HG03558 (cell line): ENCODE measurements around the gene GJB4.

Experiments used
- ATAC-seq: cut with Tn5 transposase; IDR thresholded peaks from one replicate; pipeline ENCODE4 v1.9.1; 2021; ENCODE audit warnings: moderate number of reproducible peaks; ENCODE audit not compliant: unreplicated experiment; ENCODE audit errors: extremely low read depth

GJB4 gene

DNA sequence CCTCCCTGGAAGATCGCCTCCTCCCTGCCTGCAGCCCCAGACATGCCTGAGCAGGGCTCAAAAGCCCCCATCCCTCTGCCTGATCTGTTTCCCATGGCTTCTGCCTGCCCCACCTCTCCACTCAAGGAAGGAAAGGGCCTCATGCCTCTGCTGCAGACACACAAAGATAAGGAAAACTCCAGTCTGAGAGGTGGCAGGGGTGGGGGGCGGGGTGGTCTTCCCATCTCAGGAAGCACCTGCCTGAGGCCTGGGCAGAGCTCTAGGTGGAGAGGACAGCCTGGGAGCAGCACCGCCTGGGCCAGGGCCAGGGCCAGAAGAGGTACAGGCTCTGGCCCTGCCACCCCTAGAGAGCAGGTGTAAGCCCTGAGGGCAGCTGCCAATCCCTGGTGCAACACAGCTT, 17.4 kb downstream of the GJB4 start:
- ATAC-seq = no peak

DNA sequence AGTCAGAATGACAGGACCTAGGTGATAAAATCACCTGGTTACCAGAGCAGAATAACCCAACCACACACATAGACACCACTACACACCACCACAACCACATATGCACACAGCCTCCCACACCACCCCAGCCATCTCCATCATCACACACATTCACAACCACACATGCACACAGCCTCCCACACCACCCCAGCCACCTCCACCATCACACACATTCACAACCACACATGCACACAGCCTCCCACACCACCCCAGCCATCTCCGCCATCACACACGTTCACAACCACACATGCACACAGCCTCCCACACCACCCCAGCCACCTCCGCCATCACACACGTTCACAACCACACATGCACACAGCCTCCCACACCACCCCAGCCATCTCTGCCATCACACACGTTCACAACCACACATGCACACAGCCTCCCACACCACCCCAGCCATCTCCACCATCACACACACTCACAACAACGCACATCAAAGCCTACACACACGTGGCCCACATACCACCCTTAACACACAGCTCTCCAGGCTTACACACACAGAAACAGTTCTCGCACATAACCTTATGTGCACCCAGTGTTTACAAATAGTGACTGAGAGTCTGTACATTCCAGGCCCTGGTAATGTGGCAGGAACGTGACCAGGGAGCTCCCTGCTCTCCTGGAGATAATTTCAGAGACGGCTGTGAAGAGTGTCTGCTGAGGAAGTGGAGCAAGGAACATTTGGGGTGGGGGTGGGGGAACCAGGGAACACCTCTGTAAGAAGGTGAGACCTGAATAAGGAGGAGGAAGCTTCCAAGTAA, 18.2 kb downstream of the GJB4 start:
- no peak for ATAC-seq

DNA sequence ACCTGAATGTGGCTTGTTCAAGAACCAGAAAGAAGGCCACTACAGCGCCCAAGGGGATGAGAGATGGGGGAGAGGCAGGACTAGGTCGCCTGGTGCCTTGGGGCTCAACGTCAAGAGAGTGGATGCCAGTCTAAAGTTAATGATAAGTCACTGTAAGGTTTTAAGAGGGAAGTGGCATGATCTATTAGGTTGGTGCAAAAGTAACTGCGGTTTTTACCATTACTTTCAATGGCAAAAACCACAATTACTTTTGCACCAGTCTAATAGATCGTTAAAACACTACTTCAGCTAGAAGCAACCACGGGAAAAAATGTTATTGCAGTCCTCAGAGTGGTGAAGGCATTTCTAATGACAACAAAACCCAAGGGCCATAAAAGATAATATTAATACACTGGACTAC, 18.8 kb downstream of the GJB4 start:
- no peak for ATAC-seq

DNA sequence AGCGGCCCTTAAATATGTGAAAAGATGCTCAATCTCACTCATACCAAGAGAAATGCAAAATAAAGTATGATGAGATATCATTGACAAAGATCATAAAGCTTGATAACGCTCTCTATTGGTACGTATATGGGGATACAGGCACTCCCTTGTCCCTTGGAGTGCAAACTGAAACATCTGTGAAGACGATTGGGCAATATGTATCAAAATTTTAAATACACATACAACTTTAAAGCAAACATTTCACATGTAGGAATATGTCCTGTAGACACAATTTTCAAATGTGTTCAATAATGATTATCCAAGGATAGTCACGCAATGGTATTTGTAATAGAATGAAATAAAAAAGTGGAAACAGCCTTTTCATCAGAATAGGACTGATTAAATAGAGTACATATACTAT, 19.5 kb downstream of the GJB4 start:
- ATAC-seq = no peak

DNA sequence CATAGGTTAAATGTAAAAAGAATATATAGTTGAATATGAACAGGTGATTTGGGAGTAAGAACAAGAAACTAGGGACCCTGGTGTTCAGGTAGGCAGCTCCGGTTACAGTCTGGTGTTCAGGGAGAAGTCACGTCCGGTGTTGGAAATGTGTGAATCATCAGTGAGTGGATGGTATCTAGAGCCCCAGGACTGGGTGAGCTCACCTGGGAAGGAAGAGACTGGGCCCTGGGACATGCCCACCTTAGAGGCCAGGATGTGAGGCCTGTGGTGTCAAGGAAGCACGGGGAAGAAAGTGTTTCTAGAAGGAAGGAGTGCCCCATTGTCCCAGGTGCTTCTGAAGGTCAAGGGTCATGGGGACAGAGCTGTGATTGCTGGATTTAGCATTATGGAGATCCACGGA, 20.0 kb downstream of the GJB4 start:
- no peak for ATAC-seq

DNA sequence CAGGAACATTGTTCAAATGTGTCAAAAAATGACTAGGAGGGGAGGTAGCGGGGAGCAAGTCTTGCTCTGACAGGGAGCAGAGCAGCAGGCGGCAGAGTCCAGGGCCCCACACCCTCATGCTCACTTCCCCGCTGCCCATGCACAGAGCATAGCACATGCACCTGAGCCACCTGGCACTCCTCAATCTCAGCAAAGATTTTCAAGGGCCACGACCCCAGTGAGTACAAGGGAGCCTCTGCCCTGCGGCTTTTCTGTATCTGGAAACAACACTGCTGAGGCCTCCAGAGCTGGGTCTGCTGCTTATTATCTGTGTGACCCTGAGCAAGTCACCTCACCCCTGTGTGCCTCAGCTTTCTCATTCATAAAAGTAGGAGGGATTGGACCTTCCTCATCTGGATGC, 20.4 kb downstream of the GJB4 start:
- no peak for ATAC-seq

DNA sequence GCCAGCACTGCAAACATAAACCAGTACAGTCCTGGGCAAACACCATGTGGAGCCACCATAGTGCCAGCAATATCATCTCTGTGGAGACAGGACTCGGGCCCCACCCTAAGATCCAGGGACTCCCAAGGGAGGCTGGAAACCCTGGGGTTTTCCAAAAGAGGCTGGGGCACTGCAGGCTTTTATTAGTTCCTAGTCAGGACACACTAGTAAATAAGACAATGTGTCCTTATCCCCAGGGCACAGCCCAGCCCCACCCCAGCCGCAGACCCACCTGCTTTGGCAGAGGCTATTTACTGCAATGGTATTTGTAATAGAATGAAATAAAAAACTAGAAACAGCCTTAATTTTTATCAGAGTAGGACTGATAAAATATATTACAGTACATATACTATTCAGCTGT, 21.0 kb downstream of the GJB4 start:
- no peak for ATAC-seq

DNA sequence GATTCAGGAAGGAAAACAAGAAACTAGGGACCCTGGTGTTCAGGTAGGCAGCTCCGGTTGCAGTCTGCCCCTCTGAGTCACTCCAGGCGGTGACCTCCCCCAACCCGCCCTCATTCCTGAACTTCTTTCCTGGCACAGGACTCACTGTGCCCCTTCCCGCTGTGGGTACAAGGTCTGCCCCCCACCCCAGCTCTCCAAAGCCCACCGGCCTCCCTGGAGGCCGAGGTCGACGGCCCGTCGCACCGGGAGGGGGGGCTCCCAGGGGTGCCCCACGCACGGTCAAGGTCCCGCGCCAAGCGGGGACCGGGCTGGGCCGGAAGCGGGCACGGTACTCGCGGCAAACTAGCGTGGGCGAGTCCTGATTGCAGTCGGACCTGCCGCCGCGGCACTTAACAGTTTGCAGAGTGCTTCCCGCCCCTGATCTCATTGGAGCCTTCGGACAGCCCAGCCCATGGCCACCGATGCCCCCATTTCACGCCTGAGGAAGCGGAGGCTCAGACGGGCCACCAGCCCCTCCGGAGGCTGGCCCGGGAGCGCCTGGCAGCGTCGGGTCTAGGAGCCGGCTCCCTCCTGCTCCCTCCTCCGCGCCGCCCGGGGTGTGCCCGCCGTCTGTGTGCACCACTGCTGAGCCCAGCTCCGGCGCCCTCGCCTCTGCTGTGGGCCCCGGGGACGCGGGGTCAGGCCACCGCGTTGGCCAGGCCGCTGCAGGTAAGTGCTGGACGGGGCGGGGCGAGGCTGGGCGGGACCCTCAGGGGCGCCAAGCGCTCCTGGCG, 21.7 kb downstream of the GJB4 start, which contains the start of gene GJB3:
Gene GJB3 (plus strand): TSS at position 144 of the 773 bp plus-strand sequence. CDS start 3,549 bp downstream, outside the sequence.
- no peak for ATAC-seq

DNA sequence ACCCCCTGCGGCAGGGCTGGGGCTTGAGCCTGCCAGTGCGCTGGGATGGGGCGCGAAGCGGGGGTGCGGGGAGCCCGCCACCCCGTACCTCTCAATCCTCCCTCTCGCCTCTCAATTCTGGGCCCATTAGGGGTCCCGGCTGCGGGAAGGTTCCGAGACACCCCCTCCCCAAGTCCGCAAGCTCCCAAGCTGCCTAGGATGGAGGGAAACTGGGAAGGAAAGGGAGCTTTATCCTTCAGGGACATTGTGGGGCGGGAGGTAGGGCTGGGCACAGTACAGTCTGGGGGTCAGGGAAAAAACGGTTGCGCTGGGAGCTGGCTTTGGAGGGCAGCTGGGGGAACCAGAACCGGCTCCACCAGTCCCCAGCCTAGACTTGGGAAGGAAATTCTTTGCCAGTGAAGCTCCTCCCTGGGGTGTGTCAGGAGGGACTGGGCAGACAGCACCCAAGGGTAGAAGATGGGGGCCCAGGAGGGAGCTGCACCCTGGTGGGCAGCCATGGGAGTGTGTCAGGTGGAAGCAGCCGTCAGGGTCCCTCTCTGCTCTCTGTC, 22.4 kb downstream of the GJB4 start:
- ATAC-seq = no peak

DNA sequence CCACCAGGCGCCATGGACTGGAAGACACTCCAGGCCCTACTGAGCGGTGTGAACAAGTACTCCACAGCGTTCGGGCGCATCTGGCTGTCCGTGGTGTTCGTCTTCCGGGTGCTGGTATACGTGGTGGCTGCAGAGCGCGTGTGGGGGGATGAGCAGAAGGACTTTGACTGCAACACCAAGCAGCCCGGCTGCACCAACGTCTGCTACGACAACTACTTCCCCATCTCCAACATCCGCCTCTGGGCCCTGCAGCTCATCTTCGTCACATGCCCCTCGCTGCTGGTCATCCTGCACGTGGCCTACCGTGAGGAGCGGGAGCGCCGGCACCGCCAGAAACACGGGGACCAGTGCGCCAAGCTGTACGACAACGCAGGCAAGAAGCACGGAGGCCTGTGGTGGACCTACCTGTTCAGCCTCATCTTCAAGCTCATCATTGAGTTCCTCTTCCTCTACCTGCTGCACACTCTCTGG, 25.2 kb downstream of the GJB4 start:
- ATAC-seq = no peak

DNA sequence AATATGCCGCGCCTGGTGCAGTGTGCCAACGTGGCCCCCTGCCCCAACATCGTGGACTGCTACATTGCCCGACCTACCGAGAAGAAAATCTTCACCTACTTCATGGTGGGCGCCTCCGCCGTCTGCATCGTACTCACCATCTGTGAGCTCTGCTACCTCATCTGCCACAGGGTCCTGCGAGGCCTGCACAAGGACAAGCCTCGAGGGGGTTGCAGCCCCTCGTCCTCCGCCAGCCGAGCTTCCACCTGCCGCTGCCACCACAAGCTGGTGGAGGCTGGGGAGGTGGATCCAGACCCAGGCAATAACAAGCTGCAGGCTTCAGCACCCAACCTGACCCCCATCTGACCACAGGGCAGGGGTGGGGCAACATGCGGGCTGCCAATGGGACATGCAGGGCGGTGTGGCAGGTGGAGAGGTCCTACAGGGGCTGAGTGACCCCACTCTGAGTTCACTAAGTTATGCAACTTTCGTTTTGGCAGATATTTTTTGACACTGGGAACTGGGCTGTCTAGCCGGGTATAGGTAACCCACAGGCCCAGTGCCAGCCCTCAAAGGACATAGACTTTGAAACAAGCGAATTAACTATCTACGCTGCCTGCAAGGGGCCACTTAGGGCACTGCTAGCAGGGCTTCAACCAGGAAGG, 25.8 kb downstream of the GJB4 start:
- no peak for ATAC-seq

DNA sequence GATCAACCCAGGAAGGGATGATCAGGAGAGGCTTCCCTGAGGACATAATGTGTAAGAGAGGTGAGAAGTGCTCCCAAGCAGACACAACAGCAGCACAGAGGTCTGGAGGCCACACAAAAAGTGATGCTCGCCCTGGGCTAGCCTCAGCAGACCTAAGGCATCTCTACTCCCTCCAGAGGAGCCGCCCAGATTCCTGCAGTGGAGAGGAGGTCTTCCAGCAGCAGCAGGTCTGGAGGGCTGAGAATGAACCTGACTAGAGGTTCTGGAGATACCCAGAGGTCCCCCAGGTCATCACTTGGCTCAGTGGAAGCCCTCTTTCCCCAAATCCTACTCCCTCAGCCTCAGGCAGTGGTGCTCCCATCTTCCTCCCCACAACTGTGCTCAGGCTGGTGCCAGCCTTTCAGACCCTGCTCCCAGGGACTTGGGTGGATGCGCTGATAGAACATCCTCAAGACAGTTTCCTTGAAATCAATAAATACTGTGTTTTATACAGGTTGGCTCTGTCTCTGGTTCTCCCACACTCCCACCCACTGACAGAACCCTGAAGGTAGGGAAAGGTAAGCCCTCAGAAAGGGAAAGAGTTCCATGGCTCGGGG, 26.4 kb downstream of the GJB4 start:
- ATAC-seq = no peak

DNA sequence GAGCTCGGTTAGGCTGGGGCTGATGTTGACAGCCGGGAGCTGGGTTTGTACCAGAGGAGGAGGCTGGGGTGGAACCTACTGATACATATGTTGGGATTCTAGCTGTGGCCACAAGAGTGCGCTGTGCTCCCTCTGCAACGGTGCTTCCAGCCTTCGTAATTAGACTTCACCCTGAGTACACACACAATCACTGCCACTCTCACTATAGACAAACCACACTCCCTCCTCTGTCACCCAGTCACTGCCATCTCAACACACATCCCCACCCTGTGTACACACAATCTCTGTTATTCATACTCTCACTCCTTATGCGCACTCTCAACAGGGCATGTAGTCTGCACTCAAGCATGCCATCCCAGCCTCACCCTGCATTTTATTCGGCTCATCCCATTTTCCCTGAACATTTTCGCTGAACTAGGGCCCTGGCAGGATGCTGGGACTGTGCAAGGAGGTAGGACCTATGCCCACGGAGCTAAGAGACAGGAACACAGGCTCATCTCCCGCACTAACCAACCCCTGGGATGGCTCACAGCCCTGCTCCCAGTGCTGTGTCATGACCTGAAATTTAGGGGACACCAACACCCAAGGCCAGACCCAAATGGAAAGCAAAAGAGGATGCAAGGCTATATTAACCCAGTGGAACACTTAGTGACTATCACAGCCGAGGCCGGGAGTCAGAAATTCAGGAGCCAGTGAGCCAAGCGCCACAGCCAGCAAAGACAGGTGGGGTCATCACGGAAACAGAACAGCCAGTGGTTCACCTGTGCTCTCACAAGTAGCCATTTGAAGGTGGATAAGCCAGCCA, 27.2 kb downstream of the GJB4 start:
- no peak for ATAC-seq

DNA sequence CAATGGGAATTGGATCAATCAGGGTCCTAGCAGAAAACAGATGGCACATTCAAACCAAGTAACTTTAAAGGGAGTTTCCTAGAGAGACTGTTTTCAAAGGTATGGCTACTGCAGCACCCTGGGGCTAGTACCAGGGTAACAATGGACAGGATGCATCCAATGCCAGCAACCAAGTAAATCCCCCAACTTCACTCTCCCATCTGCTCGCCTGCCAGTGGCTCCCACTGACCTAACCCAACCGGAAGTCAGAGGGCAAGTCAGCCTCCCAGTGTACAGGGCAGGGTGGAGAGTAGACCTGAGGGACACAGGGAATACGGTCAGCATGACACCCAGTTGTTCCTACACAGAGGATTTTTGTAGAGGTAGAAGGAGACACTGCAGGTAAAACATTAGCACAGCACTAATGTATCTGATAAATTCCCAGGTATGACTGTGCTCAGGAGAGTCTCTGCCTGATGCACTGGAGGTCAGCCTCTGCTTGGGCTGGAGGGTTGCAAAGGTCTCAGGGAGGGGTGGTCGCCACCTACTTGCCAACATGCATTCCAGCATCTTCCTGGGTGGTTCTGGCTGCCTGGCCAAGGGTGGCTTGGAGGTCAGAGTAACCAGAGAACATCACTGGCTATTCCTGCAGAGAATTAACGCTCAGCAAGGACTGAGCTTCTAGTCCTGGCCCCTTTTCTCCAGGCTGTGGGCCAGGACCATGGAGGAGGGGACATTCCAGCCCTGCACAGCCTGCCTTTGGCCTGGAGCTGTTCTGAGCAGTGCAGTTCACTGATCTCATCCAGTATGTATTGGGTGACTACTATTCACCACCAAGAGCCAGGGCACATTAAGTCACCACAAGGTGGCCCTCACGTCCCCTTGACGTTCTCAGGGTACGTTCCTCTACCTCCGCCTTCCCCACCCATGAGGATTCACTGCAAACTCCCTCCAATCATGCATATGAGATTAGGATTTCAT, 28.2 kb downstream of the GJB4 start:
- no peak for ATAC-seq

DNA sequence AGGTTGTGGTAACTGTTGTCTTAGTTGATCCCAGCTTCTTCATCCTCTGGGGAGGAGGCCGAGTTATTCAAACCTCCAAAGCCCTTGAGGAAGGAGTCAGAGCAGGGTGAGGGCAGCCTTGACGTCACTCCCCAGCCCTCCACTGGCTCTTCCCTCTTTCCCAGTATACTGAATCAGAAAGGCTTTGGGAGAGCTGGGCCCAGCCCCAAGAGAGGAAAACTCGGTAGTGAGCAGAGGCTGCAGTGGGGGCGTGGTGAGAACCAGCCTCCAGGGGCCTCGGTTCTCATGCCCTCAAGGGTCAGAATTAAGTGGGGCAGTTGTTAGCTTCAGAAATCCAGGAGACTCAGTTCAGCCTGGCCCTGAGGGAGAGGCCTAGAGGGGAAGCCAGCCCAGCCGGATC, 31.4 kb downstream of the GJB4 start:
- no peak for ATAC-seq

DNA sequence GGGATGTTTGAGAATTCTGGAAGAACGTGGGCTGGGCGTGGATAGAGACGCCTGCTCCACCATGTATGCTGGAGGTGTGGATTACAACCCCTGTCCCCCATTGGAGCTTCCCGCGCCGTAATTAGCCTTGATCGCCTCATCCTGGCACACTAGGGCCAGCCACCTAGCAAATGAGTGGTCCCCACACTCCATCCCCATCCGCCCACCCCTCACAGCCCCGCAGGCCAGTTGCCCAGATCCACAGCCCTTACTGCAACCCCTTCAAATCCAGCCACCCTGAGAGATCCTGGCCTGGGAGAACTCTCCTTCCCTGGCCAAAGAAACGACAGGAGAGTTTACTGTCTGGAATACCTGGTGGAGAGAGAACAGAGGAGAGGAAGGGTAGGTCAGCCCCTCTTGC, 32.9 kb downstream of the GJB4 start:
- no peak for ATAC-seq

DNA sequence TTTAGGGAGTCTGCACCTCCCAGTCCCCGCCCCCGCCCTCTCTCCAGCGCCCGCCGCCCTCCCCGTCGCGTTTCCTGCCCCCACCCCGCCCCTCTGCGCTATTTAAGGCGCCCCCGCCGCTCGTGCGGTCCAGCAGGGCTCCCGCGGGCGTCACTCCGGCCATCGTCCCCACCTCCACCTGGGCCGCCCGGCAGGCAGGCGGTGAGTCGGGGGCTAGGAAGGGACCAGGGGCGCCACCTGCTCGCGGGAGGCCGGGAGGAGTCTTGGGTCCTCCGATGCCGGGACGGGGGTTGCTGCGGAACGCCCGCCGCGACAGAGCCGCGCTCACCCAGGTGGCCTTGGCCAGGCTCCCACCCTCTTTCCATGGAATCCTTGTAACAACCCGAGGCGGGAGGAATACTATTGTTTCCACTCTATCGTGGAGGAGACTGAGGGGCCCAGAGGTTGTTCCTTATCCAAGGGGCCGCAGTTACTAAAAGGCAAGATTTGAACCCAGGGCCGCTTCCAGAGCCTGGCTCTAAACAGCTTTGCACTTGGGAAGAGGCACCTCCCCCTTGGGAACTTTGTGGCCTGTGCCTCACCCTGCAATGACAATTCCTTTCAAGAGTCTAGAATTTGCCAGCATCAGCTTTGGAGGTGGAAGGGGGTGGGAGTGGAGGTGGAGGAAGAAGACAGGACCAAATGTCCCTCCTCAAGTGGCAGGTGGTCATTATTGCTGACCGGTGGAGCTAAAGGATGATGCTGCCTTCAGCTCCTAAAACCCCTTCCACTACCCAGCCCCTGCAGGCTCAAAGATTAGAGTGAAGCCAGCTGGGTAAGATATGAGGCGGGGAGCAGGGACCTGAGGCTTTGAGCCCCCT, 33.6 kb downstream of the GJB4 start, which contains the start of gene GJA4:
Gene GJA4 (plus strand): TSS at position 132 of the 860 bp plus-strand sequence. CDS start 1,215 bp downstream, outside the sequence.
- no peak for ATAC-seq
